Activated T-cell treated with anti-CD3 and anti-CD28 coated beads, Interleukin-2, amount 50 U/mL, for 24 hours (primary cell): ENCODE results near the gene CMYA5.
"Not testable (repeated sequence)": the region's sequence is repeated elsewhere in the genome, so short reads cannot be mapped to it uniquely, and the experiment has no call there.

Source experiments
- DNase-seq: peaks from one replicate; pipeline ENCODE4 v3.0.0-alpha.2; 2020
- H3K27ac Mint-ChIP-seq: 2 replicates; pipeline ENCODE4 v1.8.0; 2020; ENCODE audit warnings: mild to moderate bottlenecking, mixed read lengths
- H3K27me3 Mint-ChIP-seq: 2 replicates; pipeline ENCODE4 v1.8.0; 2020; ENCODE audit warnings: mixed read lengths
- H3K36me3 Mint-ChIP-seq: 2 replicates; pipeline ENCODE4 v1.8.0; 2020; ENCODE audit warnings: low read depth, mixed read lengths
- H3K4me1 Mint-ChIP-seq: 2 replicates; pipeline ENCODE4 v1.8.0; 2020; ENCODE audit warnings: low read depth, mixed read lengths
- H3K4me3 Mint-ChIP-seq: 2 replicates; pipeline ENCODE4 v1.8.0; 2020; ENCODE audit warnings: mild to moderate bottlenecking, moderate library complexity, mixed read lengths
- H3K9me3 Mint-ChIP-seq: 2 replicates; pipeline ENCODE4 v1.8.0; 2020; ENCODE audit warnings: mixed read lengths

CMYA5 gene

DNA sequence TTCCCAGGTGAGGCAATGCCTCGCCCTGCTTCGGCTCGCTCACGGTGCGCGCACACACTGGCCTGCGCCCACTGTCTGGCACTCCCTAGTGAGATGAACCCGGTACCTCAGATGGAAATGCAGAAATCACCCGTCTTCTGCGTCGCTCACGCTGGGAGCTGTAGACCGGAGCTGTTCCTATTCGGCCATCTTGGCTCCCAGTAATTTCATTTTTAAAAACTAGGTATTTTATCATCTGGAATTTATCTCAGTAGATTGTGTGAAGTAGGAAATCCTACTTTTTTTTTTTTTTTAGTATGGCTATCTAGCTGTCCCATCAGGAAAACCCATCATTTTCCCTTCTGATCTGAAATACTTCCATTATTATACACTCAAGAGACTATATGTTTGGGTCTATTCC is 95.1 kb downstream of the CMYA5 start:
- not testable (repeated sequence) for H3K9me3 Mint-ChIP-seq, H3K4me1 Mint-ChIP-seq, H3K27ac Mint-ChIP-seq, H3K36me3 Mint-ChIP-seq, H3K4me3 Mint-ChIP-seq, DNase-seq
- H3K27me3 Mint-ChIP-seq = peaks cover 11% of the 10 kb centered on the region

DNA sequence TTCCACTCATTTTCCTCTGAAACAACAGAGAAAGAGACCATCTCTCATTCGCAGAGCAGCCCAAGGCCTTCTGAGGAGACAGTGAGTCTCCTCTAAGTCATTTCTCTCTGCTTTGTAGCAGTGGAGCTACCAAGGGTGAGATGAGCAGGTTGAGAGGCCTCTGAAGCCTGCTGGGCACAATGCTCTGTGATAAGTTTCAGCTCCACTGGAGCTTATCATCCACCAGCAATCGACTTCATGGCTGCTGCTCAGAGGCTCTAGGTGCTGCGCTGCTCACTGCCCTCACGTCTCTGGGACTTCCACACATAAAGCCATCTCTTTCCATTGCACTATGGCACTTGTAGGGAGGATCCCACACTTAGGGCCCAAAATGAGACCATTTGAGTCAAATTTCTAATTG is 96.3 kb downstream of the CMYA5 start:
- Mint-ChIP-seq H3K4me1 (no peaks in the 10 kb centered on the region), H3K36me3 (no peaks in the 10 kb centered on the region), H3K4me3 (no peak overlapping the region), H3K9me3 (no peaks in the 10 kb centered on the region), H3K27me3 (peaks cover 11% of the 10 kb centered on the region), H3K27ac (no peak overlapping the region)
- DNase-seq = no peak

DNA sequence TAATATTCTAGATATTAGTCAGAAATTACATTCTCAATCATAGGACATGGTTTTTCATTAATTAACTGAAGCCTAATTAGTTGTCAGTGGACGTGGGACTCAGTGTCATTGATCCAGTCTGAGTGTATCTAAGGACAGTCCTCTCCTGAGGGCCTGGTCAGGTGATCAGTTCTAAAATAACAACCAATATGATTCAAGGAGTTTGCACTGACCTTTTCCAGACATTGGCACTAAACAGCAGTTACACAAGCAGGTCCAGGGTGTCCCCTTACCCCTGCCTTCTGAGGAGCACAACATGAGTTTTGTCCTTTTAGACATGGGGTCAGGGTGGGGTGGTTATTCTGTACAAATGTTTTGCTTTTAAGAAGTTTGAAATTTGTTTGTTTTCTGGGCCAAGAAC is 97.8 kb downstream of the CMYA5 start:
- no peak for DNase-seq
- Mint-ChIP-seq H3K27ac (no peak overlapping the region), H3K27me3 (peaks cover 11% of the 10 kb centered on the region), H3K4me1 (no peaks in the 10 kb centered on the region), H3K4me3 (no peak overlapping the region), H3K9me3 (no peaks in the 10 kb centered on the region), H3K36me3 (no peaks in the 10 kb centered on the region)

DNA sequence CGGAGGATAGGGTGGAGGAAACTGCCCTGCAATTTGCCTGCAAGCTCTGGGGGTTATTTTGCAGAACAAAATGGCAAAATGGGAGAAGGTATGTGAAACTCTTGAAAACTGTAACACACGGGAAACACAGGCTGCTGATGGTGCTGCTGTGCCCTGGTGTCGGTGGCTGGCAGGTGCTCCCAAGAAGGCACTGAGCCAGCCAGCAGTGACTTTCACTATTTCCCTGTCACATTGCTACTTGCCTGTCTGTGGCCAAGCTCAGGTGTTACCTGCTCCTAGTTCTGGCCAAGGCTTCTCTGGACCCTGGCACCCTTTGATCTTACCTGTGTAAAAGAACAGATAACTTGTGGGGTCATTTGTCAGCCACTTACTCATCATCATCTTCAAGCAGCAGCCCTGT is 102.2 kb downstream of the CMYA5 start:
- Mint-ChIP-seq H3K4me3 (no peak overlapping the region), H3K27ac (no peak overlapping the region), H3K27me3 (peaks cover 3% of the 10 kb centered on the region), H3K4me1 (no peaks in the 10 kb centered on the region), H3K36me3 (no peaks in the 10 kb centered on the region), H3K9me3 (no peaks in the 10 kb centered on the region)
- no peak for DNase-seq

DNA sequence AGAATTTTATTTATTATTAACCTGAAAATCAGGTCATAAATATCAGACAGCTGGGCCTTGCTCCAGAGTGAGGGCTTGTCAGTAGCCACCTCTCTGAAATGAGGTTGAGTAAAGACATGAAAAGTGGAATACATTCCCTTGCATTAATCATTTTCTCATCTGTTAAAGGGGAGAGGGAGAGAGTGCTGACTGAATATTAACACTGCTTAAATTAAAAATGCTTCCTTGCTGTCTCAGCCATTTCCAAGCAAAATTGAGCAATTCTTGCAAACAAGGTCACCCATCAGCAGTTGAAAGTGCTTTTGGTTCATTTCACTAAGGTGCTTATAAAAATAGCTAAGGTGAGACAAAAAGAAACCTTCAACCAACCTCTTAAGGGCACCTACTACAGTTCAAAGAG is 102.8 kb downstream of the CMYA5 start:
- Mint-ChIP-seq H3K27ac (no peak overlapping the region), H3K4me3 (no peak overlapping the region), H3K36me3 (no peaks in the 10 kb centered on the region), H3K4me1 (no peaks in the 10 kb centered on the region), H3K9me3 (no peaks in the 10 kb centered on the region), H3K27me3 (peaks cover 3% of the 10 kb centered on the region)
- no peak for DNase-seq

DNA sequence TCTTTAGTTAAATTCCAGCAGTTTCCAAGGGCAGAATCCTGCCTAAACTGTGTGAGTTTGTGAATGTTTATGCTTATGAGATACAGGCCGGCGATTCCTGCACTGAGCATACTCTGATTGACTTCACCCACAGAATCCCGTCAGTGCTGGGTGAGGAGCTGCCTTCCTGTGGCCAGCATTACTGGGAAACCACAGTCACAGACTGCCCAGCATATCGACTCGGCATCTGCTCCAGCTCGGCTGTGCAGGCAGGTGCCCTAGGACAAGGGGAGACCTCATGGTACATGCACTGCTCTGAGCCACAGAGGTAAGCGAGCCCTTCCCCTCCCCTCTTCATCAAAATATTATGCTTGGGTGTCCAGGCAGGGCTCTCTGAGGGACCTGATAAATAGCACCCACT is 103.7 kb downstream of the CMYA5 start:
- DNase-seq = no peak
- H3K36me3 Mint-ChIP-seq = no peaks in the 10 kb centered on the region
- H3K27me3 Mint-ChIP-seq = peaks cover 3% of the 10 kb centered on the region
- H3K9me3 Mint-ChIP-seq = no peaks in the 10 kb centered on the region
- H3K27ac Mint-ChIP-seq = no peak overlapping the region
- no peak overlapping the region for H3K4me3 Mint-ChIP-seq
- no peaks in the 10 kb centered on the region for H3K4me1 Mint-ChIP-seq

DNA sequence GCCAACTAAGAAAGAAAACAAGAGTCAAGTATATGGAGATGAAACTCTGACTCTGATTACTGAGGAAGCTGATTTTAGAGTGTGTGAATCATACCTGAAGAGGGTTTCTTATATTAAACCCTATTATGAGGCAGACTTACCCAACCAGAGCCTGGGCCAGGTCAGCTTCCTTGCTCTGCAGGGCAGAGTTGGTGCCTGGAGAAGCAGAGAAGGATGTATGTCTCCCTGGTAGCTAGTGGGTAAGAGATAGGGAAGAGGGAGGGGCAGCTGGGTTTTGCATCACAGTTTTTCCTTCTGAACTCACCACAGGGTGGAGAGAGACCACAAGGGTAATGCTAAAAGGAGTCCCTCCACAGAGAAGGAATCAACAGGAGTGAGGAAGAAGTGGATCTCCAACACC is 104.1 kb downstream of the CMYA5 start:
- no peak overlapping the region for H3K4me3 Mint-ChIP-seq
- DNase-seq = no peak

DNA sequence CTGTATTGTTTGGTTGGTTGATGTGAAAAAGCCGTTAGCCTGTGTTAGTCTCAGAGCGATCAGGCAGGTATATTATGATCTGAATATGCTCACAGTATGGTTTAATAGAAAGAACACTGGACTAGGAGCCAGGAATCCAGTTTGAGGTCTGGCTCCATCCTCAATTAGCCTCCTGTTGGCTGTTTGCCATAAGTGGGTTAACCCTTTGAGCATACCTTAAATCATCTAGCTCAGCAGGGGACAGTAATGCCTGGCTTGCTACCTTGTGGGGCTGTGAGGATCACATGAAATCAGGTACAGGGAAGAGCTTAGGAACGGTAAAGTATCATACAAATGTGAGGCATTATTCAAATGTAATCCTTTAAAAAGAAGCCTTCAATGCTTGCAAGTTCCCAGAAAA is 104.7 kb downstream of the CMYA5 start:
- no peaks in the 10 kb centered on the region for H3K27me3 Mint-ChIP-seq
- no peaks in the 10 kb centered on the region for H3K36me3 Mint-ChIP-seq
- H3K4me3 Mint-ChIP-seq = no peak overlapping the region
- DNase-seq = no peak
- no peaks in the 10 kb centered on the region for H3K9me3 Mint-ChIP-seq
- no peaks in the 10 kb centered on the region for H3K4me1 Mint-ChIP-seq
- H3K27ac Mint-ChIP-seq = no peak overlapping the region

More for the DNA sequence above, 104.1 kb downstream of the CMYA5 start:
- Mint-ChIP-seq H3K4me1 (no peaks in the 10 kb centered on the region), H3K36me3 (no peaks in the 10 kb centered on the region), H3K27me3 (peaks cover 3% of the 10 kb centered on the region), H3K27ac (no peak overlapping the region), H3K9me3 (no peaks in the 10 kb centered on the region)

DNA sequence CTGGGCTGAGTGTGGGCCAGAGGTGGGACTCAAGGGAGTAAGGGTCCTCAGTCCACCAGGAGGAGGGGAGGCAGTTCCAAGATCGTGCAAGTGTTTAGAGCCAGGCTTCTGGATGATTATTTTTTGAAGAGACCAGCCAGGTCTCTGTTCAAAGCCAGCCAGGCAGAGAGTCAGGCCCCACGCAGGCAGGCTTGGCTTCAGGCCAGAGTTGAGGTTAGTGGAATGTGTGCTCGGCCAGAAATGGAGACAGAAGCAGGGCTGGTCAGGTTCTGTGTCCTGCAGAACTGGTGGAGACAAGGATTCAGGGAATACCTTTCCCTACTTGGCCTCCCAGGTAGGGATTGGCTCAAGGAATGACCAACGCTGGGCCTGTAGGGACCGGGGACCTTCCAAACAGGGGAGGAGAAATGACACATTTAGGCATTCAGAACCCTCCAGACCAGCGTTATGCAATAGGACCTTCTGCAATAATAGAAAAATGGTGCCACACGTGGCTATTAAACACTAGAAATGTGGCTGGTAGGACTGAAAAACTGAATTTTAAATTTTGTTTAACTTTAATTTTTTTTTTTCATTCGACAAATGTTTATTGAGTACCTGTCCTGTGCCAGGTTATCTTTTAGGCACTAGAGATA is 106.2 kb downstream of the CMYA5 start:
- no peak overlapping the region for H3K4me3 Mint-ChIP-seq
- DNase-seq = no peak
- H3K27ac Mint-ChIP-seq = no peak overlapping the region
- peaks cover 1% of the 10 kb centered on the region for H3K4me1 Mint-ChIP-seq
- no peaks in the 10 kb centered on the region for H3K27me3 Mint-ChIP-seq
- no peaks in the 10 kb centered on the region for H3K36me3 Mint-ChIP-seq
- no peaks in the 10 kb centered on the region for H3K9me3 Mint-ChIP-seq

DNA sequence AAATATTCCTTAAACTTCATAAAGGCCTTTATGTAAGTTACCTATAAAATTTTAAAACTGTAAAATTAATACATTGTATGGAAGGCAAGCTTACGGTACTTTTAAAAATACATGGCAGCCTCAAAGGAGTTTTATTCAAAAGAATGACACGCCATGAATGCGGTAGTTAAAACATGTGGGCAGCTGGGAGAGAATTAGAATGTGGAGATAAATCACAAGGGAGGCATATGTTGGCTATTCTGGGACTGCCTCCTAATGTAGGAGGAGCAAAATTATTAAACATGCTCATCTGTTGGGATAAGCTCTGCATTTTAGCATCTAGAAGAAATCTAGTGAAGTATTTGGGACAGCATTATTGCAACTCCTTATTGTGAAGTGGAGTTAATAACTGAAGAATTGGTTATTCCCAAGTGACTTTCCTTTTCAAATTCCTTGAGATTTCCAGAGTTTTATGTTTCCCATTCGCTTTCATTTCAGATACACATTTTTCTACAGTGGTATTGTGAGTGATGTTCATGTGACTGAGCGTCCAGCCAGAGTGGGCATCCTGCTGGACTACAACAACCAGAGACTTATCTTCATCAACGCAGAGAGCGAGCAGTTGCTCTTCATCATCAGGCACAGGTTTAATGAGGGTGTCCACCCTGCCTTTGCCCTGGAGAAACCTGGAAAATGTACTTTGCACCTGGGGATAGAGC is 109.4 kb downstream of the CMYA5 start:
- H3K4me1 Mint-ChIP-seq = peaks cover 17% of the 10 kb centered on the region
- H3K36me3 Mint-ChIP-seq = no peaks in the 10 kb centered on the region
- DNase-seq = no peak
- no peak overlapping the region for H3K4me3 Mint-ChIP-seq
- no peak overlapping the region for H3K27ac Mint-ChIP-seq
- H3K9me3 Mint-ChIP-seq = no peaks in the 10 kb centered on the region
- H3K27me3 Mint-ChIP-seq = no peaks in the 10 kb centered on the region

DNA sequence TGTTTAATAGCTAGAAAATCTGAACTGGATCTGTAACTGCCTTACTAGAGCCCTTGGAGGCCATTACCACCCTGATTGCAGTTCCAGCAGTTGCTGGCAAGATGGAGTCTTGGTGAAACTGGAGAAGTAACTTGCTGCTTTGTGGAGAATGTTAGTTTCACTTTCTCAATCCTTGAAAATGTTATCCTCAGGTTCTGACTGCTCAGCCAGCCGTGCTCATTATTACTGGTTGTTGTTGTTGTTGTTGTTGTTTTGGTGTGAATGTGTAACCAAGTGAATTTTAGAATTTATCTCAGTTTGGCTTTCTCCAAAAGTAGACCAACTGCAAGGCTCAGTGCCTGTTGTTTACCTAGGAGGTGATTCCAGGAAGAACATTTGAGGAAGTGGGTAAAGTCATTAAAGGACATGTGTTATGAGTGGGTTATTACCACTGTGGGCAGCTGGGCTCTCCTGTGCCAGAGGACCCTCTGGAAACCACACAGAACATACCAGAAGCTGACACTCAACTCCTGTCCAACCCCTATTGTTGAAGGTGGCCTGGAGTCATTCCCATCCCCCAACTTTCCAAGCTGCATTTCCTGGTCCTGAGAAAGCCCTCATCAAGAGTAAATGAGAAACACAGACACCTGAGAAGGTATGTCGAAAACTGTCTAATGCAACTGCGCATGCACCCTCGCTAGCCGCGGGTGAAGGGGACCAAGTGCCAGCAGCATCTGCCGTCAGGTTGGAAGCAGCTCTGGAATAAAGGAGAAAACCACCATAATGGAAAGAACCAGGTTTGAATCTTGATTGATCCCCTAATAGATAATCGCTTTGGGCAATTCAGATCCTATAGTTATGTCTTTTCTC is 111.6 kb downstream of the CMYA5 start:
- Mint-ChIP-seq H3K4me1 (peaks cover 17% of the 10 kb centered on the region), H3K27me3 (no peaks in the 10 kb centered on the region), H3K27ac (no peak overlapping the region), H3K4me3 (no peak overlapping the region), H3K9me3 (no peaks in the 10 kb centered on the region), H3K36me3 (no peaks in the 10 kb centered on the region)
- no peak for DNase-seq

DNA sequence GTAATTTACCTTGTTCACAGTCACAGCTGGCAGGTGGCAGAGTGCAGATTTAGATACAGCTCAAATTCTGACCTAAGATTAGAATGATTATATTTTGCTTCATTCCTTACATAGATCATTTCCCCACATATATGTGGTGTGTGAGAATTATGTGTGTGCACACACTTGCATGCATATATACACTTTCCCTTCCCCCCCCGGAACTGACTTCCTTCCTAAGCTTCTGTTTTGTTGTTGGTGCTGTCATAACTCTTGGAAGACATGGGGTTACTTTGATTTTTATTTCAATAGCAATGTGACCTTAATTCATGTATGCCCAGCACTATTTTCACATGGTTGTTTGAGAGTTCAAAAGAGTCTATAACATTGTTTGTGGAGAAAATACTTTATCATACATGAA is 112.8 kb downstream of the CMYA5 start:
- H3K27ac Mint-ChIP-seq = no peak overlapping the region
- no peak overlapping the region for H3K4me3 Mint-ChIP-seq
- no peak for DNase-seq
- H3K9me3 Mint-ChIP-seq = no peaks in the 10 kb centered on the region
- H3K27me3 Mint-ChIP-seq = no peaks in the 10 kb centered on the region
- H3K4me1 Mint-ChIP-seq = peaks cover 17% of the 10 kb centered on the region
- no peaks in the 10 kb centered on the region for H3K36me3 Mint-ChIP-seq

DNA sequence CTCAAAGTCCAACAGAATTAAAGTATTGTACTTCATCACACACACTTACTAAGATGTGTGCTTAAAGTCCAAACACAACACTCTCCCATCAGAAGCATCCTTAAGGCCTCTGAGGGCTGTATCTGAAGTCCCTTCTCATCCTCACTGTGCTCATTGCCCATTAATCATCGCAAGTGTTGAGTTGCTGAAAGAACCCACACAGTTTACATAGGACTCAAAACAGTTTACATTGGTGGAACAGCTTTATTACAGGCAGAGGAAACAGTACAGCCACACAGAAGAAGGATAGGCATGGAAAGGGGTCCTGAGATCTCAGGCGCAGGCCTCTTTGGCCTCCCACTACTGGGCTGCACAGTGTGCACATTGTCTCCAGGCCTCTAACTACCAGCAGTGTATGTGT is 113.4 kb downstream of the CMYA5 start:
- H3K36me3 Mint-ChIP-seq = no peaks in the 10 kb centered on the region
- H3K4me3 Mint-ChIP-seq = no peak overlapping the region
- H3K4me1 Mint-ChIP-seq = peaks cover 17% of the 10 kb centered on the region
- H3K27ac Mint-ChIP-seq = no peak overlapping the region
- H3K27me3 Mint-ChIP-seq = no peaks in the 10 kb centered on the region
- no peaks in the 10 kb centered on the region for H3K9me3 Mint-ChIP-seq
- no peak for DNase-seq

DNA sequence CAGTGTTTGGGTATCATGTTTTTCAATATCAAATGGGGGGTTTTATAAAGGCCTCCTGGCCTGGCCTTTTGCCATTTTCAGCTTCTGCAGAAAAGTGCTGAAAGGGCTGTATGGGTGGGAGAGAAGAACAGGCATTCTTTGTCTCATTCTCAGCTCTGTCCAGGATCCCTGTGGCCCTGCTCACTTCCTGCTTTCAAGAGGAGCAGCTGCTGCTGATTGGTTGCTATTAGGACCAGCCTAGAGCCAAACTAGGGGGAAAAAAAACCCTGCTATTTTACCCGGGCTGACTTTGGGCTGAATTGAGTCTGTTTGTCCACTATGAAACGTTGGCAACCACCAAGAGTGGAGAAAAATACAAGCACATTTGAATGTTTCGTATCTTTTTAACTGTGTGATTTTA is 117.1 kb downstream of the CMYA5 start:
- Mint-ChIP-seq H3K36me3 (no peaks in the 10 kb centered on the region), H3K9me3 (no peaks in the 10 kb centered on the region), H3K27ac (no peak overlapping the region), H3K27me3 (no peaks in the 10 kb centered on the region), H3K4me3 (no peak overlapping the region), H3K4me1 (peaks cover 9% of the 10 kb centered on the region)
- no peak for DNase-seq

DNA sequence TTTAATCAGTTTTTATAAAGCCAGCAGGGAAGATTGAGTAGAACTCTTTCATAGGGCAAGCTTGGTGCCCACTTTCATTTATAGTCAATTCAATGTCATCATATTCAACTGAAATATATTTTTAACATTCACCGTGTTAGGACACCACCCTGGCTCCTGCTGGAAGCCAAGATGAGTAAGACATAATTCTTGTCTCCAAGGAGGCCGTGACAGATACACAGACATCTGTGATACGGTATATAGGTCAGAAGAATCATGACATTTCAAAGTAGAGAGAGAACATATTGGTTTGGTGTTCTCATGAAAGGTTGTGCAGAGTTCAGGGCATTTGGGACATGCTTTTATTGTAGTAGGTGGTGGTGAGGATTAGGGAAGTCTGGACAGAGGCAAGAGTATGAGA is 120.1 kb downstream of the CMYA5 start:
- no peaks in the 10 kb centered on the region for H3K9me3 Mint-ChIP-seq
- no peaks in the 10 kb centered on the region for H3K4me1 Mint-ChIP-seq
- no peak overlapping the region for H3K27ac Mint-ChIP-seq
- no peaks in the 10 kb centered on the region for H3K36me3 Mint-ChIP-seq
- no peak for DNase-seq
- H3K4me3 Mint-ChIP-seq = no peak overlapping the region
- H3K27me3 Mint-ChIP-seq = peaks cover 2% of the 10 kb centered on the region
